NCI-H146 treated with DMSO at 0.1 percent for 48 hours (cell line): ENCODE data around the gene ELMOD3.

ENCODE experiments used
- DNase-seq: peaks from one replicate; lab custom pipeline; 2025; ENCODE audit not compliant: unreplicated experiment; lab: John Stamatoyannopoulos, UW

ELMOD3 gene

GRCh38 chr2:85422072-85422457, 67.5 kb downstream of the ELMOD3 start:
- no peak for DNase-seq

- DNase-seq: no peak
Measured at GRCh38 chr2:85423525-85423924, 69.0 kb downstream of the ELMOD3 start.

- no peak for DNase-seq
Measured at GRCh38 chr2:85425588-85425987, 71.0 kb downstream of the ELMOD3 start.

- no peak for DNase-seq
Measured at GRCh38 chr2:85427300-85427835, 72.8 kb downstream of the ELMOD3 start.

- DNase-seq: no peak
Measured at GRCh38 chr2:85428343-85428881, 73.8 kb downstream of the ELMOD3 start.

- DNase-seq: no peak
Measured at GRCh38 chr2:85429213-85429923, 74.8 kb downstream of the ELMOD3 start.

GRCh38 chr2:85429924-85430289, 75.3 kb downstream of the ELMOD3 start:
- DNase-seq: no peak

- peak; percentile 52 for DNase-seq
Measured at GRCh38 chr2:85430752-85431569, 76.4 kb downstream of the ELMOD3 start.

GRCh38 chr2:85431570-85432205, 77.1 kb downstream of the ELMOD3 start:
- DNase-seq: no peak

GRCh38 chr2:85433511-85434089, 79.0 kb downstream of the ELMOD3 start:
- no peak for DNase-seq

- DNase-seq: no peak
Measured at GRCh38 chr2:85434696-85435095, 80.1 kb downstream of the ELMOD3 start.

GRCh38 chr2:85435220-85435958, 80.8 kb downstream of the ELMOD3 start:
- DNase-seq: no peak

- no peak for DNase-seq
Measured at GRCh38 chr2:85435981-85436835, 81.6 kb downstream of the ELMOD3 start.

- no peak for DNase-seq
Measured at GRCh38 chr2:85436836-85437487, 82.4 kb downstream of the ELMOD3 start.

GRCh38 chr2:85437488-85438200, 83.1 kb downstream of the ELMOD3 start:
- DNase-seq: peak; percentile 57

GRCh38 chr2:85438201-85439024, 83.8 kb downstream of the ELMOD3 start:
- peak; percentile 44 for DNase-seq

GRCh38 chr2:85439025-85439472, 84.5 kb downstream of the ELMOD3 start:
- no peak for DNase-seq
